HepG2 (cell line): ENCODE results near the gene RNF6. TPM values are rescaled to one million over a fixed set of nuclear protein-coding genes. Genes with fewer than 3 reads are reported as not detected.

Experiments
- CEBPG ChIP-seq: IDR thresholded peaks from 2 replicates; pipeline ENCODE4 v1.6.1; 2016
- CHD4 ChIP-seq: fragments of 200-600 bp; sonication (generic); IDR thresholded peaks from 2 replicates; pipeline ENCODE4 v1.7.0; 2017; ENCODE audit warnings: mild to moderate bottlenecking, low read length, borderline replicate concordance
- DRAP1 ChIP-seq: IDR thresholded peaks from 2 replicates; pipeline ENCODE4 v1.6.1; 2016; ENCODE audit warnings: missing genetic modification reagents, missing compliant biosample characterization
- FIP1L1 ChIP-seq: fragments of 200-400 bp; formaldehyde crosslinking; IDR thresholded peaks from 2 replicates; pipeline ENCODE4 v1.6.1; 2018; ENCODE audit warnings: low read depth, mild to moderate bottlenecking, low read length, moderate library complexity, borderline replicate concordance; ENCODE audit not compliant: insufficient read depth
- GABPA ChIP-seq, 2 experiments: IDR thresholded peaks; 2 replicates each; pipeline ENCODE4 v1.6.1; 2011 to 2016; ENCODE audit warnings: low read depth in 2 of 2, low read length in 1 of 2, missing biosample characterization in 1 of 2, missing genetic modification characterization in 1 of 2
- HNF1A ChIP-seq, 2 experiments: sonication (generic) in 1 of 2; formaldehyde crosslinking in 1 of 2; IDR thresholded peaks; 2 replicates each; pipeline versions ENCODE4 v1.4.0 to v1.6.1; 2016 to 2020; ENCODE audit warnings: borderline replicate concordance in 1 of 2, low read depth in 1 of 2, mild to moderate bottlenecking in 1 of 2, missing genetic modification reagents in 1 of 2
- HNRNPUL1 ChIP-seq: fragments of 200-400 bp; formaldehyde crosslinking; IDR thresholded peaks from 2 replicates; pipeline ENCODE4 v1.6.1; 2017; ENCODE audit warnings: low read depth, mild to moderate bottlenecking, low read length, moderate library complexity
- HOMEZ ChIP-seq: IDR thresholded peaks from 2 replicates; pipeline ENCODE4 v1.6.1; 2016; ENCODE audit warnings: low read depth
- KMT2B ChIP-seq: IDR thresholded peaks from 2 replicates; pipeline ENCODE4 v1.6.1; 2016; ENCODE audit warnings: missing genetic modification reagents, missing compliant biosample characterization
- MXI1 ChIP-seq: IDR thresholded peaks from 3 replicates; pipeline ENCODE4 v1.6.1; 2012; ENCODE audit warnings: low read depth, low read length, inconsistent platforms, borderline replicate concordance
- NFKBIZ ChIP-seq: IDR thresholded peaks from 2 replicates; pipeline ENCODE4 v1.6.1; 2018; ENCODE audit warnings: missing genetic modification reagents, missing compliant biosample characterization
- POLR2G ChIP-seq: fragments of 200-400 bp; formaldehyde crosslinking; IDR thresholded peaks from 2 replicates; pipeline ENCODE4 v1.6.1; 2018; ENCODE audit warnings: mild to moderate bottlenecking, low read depth, low read length, moderate library complexity
- REPIN1 ChIP-seq: sonication (generic); formaldehyde crosslinking; IDR thresholded peaks from 2 replicates; pipeline ENCODE4 v1.8.0; 2022; ENCODE audit warnings: missing genetic modification reagents, low read depth, mild to moderate bottlenecking, borderline replicate concordance
- SRSF9 ChIP-seq: fragments of 200-400 bp; formaldehyde crosslinking; IDR thresholded peaks from 2 replicates; pipeline ENCODE4 v1.6.1; 2018; ENCODE audit warnings: borderline replicate concordance, mild to moderate bottlenecking, low read depth, low read length; ENCODE audit not compliant: insufficient read depth, poor library complexity, severe bottlenecking
- STAG1 ChIP-seq: sonication (generic); formaldehyde crosslinking; IDR thresholded peaks from 2 replicates; pipeline ENCODE4 v1.4.0; 2020; ENCODE audit warnings: missing genetic modification reagents
- TBX3 ChIP-seq: fragments of 450-650 bp; IDR thresholded peaks from 2 replicates; pipeline ENCODE4 v1.6.1; 2017; ENCODE audit warnings: antibody characterized with exemption, mild to moderate bottlenecking, inconsistent platforms, borderline replicate concordance
- THRA ChIP-seq: sonication (generic); formaldehyde crosslinking; IDR thresholded peaks from 2 replicates; pipeline ENCODE4 v1.4.0; 2020; ENCODE audit warnings: missing genetic modification reagents, borderline replicate concordance
- ZNF230 ChIP-seq: sonication (generic); formaldehyde crosslinking; IDR thresholded peaks from 2 replicates; pipeline ENCODE4 v1.4.0; 2020; ENCODE audit warnings: mild to moderate bottlenecking, missing genetic modification reagents
- ZNF24 ChIP-seq: fragments of 450-650 bp; IDR thresholded peaks from 2 replicates; pipeline ENCODE4 v1.6.1; 2017; ENCODE audit warnings: antibody characterized with exemption, mild to moderate bottlenecking
- ZNF615 ChIP-seq: sonication (generic); formaldehyde crosslinking; IDR thresholded peaks from 2 replicates; pipeline ENCODE4 v1.5.0; 2020; ENCODE audit warnings: mild to moderate bottlenecking, missing genetic modification reagents, borderline replicate concordance
- polyA plus RNA-seq, 8 experiments: library from polyadenylated mRNA; depleted of rRNA in 3 of 8; stranded (reverse) in 7 of 8; unstranded in 1 of 8; fragments of >200 nt; fragmentation: Illumina TruSeq in 4 of 8; extraction: Trizol in 4 of 8; gene quantifications; 2 replicates each; pipeline versions ENCODE4 v1.2.1 to v1.2.3, GENCODE V29; 2011 to 2016; ENCODE audit warnings: low read depth in 4 of 8, missing spikeins in 1 of 8, mixed read lengths in 1 of 8; ENCODE audit not compliant: insufficient read depth in 1 of 8
- total RNA-seq, 5 experiments: library from RNA; depleted of rRNA; stranded (reverse); fragments of >200 nt; fragmentation: Illumina TruSeq; extraction: Trizol; gene quantifications; 2 replicates each; pipeline ENCODE4 v1.2.3, GENCODE V29; 2016; ENCODE audit warnings: low read depth in 1 of 5

The RNF6 gene
- total and polyA plus RNA-seq, 2 of the 13 experiments (the other 11 are each of a cell fraction or from before 2014, with no cell fraction given): 14.6 to 36.8 TPM

GRCh38 chr13:26186118-26186870 lies 35.8 kb downstream of the RNF6 start (continued):
- no peak for TF ChIP-seq FIP1L1
- TF ChIP-seq NFKBIZ (CRISPR knock-in tag): no peak
- peak; percentile 58 for TF ChIP-seq STAG1
- TF ChIP-seq SRSF9: no peak
- TF ChIP-seq ZNF24: 0 out of 2 replicates have a peak, but pooled peaks have one; percentile 33
- TF ChIP-seq MXI1: peak; percentile 56; the same call in 2 of the 3 replicates
- TF ChIP-seq ZNF230 (CRISPR knock-in tag): peak; percentile 80; the same call in 1 of the 2 replicates
- peak; percentile 74 for TF ChIP-seq HOMEZ (CRISPR knock-in tag)
- no peak for TF ChIP-seq HNRNPUL1
- TF ChIP-seq THRA (CRISPR knock-in tag): no peak
- peak; percentile 87 for TF ChIP-seq KMT2B (CRISPR knock-in tag)
- TF ChIP-seq POLR2G: peak; percentile 62
- 0 out of 2 replicates have a peak, but pooled peaks have one; percentile 21 for TF ChIP-seq ZNF615 (CRISPR knock-in tag)
- TF ChIP-seq TBX3: peak; percentile 52; the same call in 1 of the 2 replicates
- 0 out of 2 replicates have a peak, but pooled peaks have one; percentile 23 for TF ChIP-seq DRAP1 (CRISPR knock-in tag)
- peak; percentile 91 for TF ChIP-seq REPIN1 (CRISPR knock-in tag)
- TF ChIP-seq HNF1A (IDR thresholded peaks at IDR 0.05; ENCODE audit: low read depth): no peak
- peak; percentile 51; the same call in 1 of the 2 replicates for TF ChIP-seq HNF1A (CRISPR knock-in tag; IDR thresholded peaks at IDR 0.05; ENCODE audit: borderline replicate concordance)
- no peak for TF ChIP-seq GABPA (IDR thresholded peaks at IDR 0.05; ENCODE audit: low read depth, low read length)
- no peak for TF ChIP-seq GABPA (CRISPR knock-in tag; IDR thresholded peaks at IDR 0.05; ENCODE audit: low read depth)
- TF ChIP-seq CHD4: no peak
- no peak; the same call in 1 of the 2 replicates for TF ChIP-seq CEBPG
